Activated CD8-positive, alpha-beta T cell treated with anti-CD3 and anti-CD28 coated beads, Interleukin-2, amount 10 ng/mL, durations not matched to agents 7 days and 5 days (primary cell): ENCODE data around the gene ADAM33. TPM values are rescaled to one million over a fixed set of nuclear protein-coding genes. Genes with fewer than 3 reads are reported as not detected.

Experiments used
- ATAC-seq: fragments of 150-1000 bp; cut with Tn5 transposase; one replicate; pipeline ENCODE4 v1.10.0; 2021; ENCODE audit warnings: moderate library complexity
- CTCF ChIA-PET: fragments of 350-600 bp; sonication (Branson Sonifier 250); formaldehyde crosslinking; loops from one replicate; lab custom pipeline; 2021; ENCODE audit warnings: antibody characterized with exemption; lab: Charles Lee
- POLR2A ChIA-PET: fragments of 350-600 bp; sonication (Branson Sonifier 250); formaldehyde crosslinking; loops from one replicate; lab custom pipeline; 2021; ENCODE audit warnings: antibody characterized with exemption; lab: Charles Lee
- DNase-seq: peaks from one replicate; pipeline ENCODE4 v3.0.0-alpha.2; 2020
- H3K27ac Mint-ChIP-seq: one replicate; pipeline ENCODE4 v1.8.0; 2021; ENCODE audit warnings: mild to moderate bottlenecking, mixed read lengths
- H3K27me3 Mint-ChIP-seq: one replicate; pipeline ENCODE4 v1.8.0; 2021; ENCODE audit warnings: low read depth, mixed read lengths
- H3K36me3 Mint-ChIP-seq: one replicate; pipeline ENCODE4 v1.8.0; 2021; ENCODE audit warnings: low read depth, mixed read lengths
- H3K4me1 Mint-ChIP-seq: one replicate; pipeline ENCODE4 v1.8.0; 2021; ENCODE audit warnings: low read depth, mixed read lengths
- H3K4me3 Mint-ChIP-seq: one replicate; pipeline ENCODE4 v1.8.0; 2021; ENCODE audit warnings: mild to moderate bottlenecking, mixed read lengths
- H3K9me3 Mint-ChIP-seq: one replicate; pipeline ENCODE4 v1.8.0; 2022; ENCODE audit warnings: mixed read lengths; ENCODE audit not compliant: insufficient read depth
- total RNA-seq, 2 experiments: library from RNA; stranded (reverse); gene quantifications; one replicate each; pipeline ENCODE4 v1.2.3, GENCODE V29; 2021

The ADAM33 gene, protein sequence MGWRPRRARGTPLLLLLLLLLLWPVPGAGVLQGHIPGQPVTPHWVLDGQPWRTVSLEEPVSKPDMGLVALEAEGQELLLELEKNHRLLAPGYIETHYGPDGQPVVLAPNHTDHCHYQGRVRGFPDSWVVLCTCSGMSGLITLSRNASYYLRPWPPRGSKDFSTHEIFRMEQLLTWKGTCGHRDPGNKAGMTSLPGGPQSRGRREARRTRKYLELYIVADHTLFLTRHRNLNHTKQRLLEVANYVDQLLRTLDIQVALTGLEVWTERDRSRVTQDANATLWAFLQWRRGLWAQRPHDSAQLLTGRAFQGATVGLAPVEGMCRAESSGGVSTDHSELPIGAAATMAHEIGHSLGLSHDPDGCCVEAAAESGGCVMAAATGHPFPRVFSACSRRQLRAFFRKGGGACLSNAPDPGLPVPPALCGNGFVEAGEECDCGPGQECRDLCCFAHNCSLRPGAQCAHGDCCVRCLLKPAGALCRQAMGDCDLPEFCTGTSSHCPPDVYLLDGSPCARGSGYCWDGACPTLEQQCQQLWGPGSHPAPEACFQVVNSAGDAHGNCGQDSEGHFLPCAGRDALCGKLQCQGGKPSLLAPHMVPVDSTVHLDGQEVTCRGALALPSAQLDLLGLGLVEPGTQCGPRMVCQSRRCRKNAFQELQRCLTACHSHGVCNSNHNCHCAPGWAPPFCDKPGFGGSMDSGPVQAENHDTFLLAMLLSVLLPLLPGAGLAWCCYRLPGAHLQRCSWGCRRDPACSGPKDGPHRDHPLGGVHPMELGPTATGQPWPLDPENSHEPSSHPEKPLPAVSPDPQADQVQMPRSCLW
- not detected for total RNA-seq

DNA sequence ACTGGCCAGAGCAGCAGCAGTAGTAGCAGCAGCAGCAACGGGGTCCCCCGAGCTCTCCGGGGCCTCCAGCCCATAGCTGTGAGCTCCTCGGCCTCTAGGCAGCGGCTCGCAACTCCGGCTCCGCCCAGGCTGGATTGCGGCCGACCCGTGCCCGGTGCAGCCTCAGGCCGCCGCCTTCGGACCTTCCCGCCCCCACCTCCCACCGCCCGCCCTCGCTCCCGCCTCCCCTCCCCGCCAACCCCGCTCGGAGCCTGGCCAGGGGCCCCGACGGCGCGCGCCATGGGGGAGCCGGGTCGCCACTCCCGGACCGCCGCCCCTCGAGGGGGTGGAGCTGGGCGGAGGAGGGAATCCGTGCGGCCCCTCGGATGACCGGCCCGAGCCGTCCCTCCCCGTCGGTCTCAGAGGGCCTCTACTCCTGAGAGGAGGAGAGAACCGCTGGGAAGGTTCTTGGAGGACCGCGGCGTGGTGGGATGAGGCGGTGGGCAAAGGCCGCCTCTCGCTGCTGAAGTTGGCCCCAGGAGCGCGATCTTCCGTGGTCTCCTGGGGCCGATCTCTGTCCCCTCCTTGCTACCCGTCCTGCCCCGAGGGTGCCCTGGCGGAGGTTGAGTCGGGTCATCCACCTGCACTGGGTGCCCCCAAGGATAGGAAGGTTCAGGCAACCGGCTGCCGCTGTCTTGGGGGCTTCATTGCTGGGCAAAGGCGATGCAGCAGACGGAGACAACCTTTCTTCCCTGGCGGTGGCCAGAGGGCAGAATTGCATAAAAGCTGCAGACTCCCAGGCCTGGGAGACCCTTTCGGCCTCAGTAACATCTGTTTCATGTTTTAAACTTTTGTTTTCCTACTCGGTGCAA, at the start of gene ADAM33:
Gene ADAM33 (minus strand): TSS at position 80 of the 851 bp plus-strand sequence. CDS start 6 bp downstream, at position 74.
- CTCF ChIA-PET: interaction anchor here (0.8 kb wide), 1 partner anchor 86 kb away, joined by 5 read pairs; the partner anchor contains the start of gene ADISSP
- DNase-seq: no peak
- Mint-ChIP-seq H3K36me3 (no peaks in the 10 kb centered on the region), H3K9me3 (no peaks in the 10 kb centered on the region), H3K4me1 (no peaks in the 10 kb centered on the region), H3K27me3 (peaks cover 56% of the 10 kb centered on the region), H3K27ac (no peak within 1 kb of the TSS), H3K4me3 (no peak within 1 kb of the TSS)
- POLR2A ChIA-PET: no interaction called here
- ATAC-seq: no peak

- Mint-ChIP-seq H3K9me3 (no peaks in the 10 kb centered on the region), H3K36me3 (no peaks in the 10 kb centered on the region), H3K27ac (no peak overlapping the region), H3K4me1 (peaks cover 4% of the 10 kb centered on the region), H3K27me3 (peaks cover 45% of the 10 kb centered on the region), H3K4me3 (no peak overlapping the region)
- ATAC-seq: no peak
- DNase-seq: no peak
- ChIA-PET POLR2A (no interaction called here), CTCF (interaction anchor here (1.2 to 1.6 kb wide), 3 partner anchors 20 to 54 kb away, joined by 3 to 7 read pairs (median 4); no protein-coding TSS in a partner anchor)
Observed at GRCh38 chr20:3730803-3731672, 49.2 kb upstream of the ADAM33 start.

DNA sequence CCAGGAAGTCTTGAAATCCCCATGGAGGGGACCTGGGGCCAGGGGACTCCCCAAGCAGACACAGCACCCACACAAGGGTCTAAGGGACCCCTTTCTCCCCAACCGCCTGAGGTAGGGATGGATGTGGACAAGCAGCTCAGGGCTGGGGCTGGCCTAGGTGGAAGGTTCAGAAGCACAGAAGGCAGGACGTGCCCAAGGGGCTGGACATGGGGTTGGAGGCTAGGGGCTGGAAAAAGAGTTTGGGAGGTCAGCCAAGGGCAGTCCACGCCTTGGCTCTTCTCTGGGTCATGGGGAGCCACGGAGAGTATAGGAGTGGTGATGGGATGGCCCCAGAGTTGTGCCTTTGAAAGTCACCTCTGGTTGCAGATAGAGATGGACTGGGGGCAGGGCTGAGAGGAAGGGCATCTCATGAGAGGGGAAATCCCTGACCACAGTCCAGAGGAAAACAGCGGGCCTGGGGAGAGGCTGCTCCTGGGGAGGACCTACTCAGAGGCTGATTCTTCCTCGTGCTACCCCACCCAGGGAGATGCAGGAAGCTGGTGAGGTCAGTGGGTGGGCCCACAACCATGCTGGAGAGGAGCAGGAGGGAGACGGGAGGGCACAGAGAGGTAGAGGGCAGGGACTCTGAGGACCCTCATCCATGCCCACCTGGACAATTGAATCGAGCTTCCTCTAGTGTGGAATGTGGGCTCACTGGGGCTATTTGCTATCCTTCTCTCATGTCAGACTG, 48.2 kb upstream of the ADAM33 start:
- DNase-seq (no peak), ATAC-seq (no peak)
- ChIA-PET POLR2A (interaction anchor here (0.7 kb wide), 1 partner anchor 92 kb away, joined by 3 read pairs; no protein-coding TSS in a partner anchor), CTCF (interaction anchor here (1.3 kb wide), 1 partner anchor 19 kb away, joined by 4 read pairs; no protein-coding TSS in a partner anchor)
- Mint-ChIP-seq H3K4me3 (no peak overlapping the region), H3K27me3 (peaks cover 40% of the 10 kb centered on the region), H3K36me3 (no peaks in the 10 kb centered on the region), H3K9me3 (no peaks in the 10 kb centered on the region), H3K4me1 (peaks cover 4% of the 10 kb centered on the region), H3K27ac (no peak overlapping the region)

- H3K27ac Mint-ChIP-seq: no peak overlapping the region
- no peak overlapping the region for H3K4me3 Mint-ChIP-seq
- no peaks in the 10 kb centered on the region for H3K36me3 Mint-ChIP-seq
- ChIA-PET POLR2A (no interaction called here), CTCF (no interaction called here)
- no peak for ATAC-seq
- H3K27me3 Mint-ChIP-seq: peaks cover 39% of the 10 kb centered on the region
- DNase-seq: no peak
- H3K4me1 Mint-ChIP-seq: peaks cover 4% of the 10 kb centered on the region
- H3K9me3 Mint-ChIP-seq: no peaks in the 10 kb centered on the region
Observed at GRCh38 chr20:3729378-3729777, 47.6 kb upstream of the ADAM33 start.

DNA sequence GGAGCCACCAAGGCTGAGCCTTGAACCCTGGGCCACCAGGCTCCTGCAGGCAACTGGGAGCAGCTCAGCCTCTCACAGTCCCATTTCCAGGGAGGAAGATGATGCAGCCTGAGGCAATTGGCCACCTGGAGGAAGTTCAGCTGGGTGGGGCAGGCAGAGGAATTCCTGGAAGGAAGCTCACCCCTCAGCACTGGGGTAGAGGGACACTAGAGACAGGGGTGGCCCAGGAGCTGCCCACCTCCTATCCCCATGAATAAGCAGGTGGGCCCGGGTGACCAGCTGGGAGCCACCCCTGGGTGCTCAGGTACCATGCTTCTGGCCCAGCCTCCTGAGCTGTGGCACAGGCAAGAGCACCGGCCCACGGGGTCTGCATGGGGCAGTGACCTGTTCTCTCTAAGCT, 47.1 kb upstream of the ADAM33 start:
- Mint-ChIP-seq H3K27me3 (peaks cover 39% of the 10 kb centered on the region), H3K4me1 (peaks cover 4% of the 10 kb centered on the region), H3K4me3 (no peak overlapping the region), H3K9me3 (no peaks in the 10 kb centered on the region), H3K27ac (no peak overlapping the region), H3K36me3 (no peaks in the 10 kb centered on the region)
- no peak for ATAC-seq
- DNase-seq: no peak
- ChIA-PET POLR2A (no interaction called here), CTCF (no interaction called here)

DNA sequence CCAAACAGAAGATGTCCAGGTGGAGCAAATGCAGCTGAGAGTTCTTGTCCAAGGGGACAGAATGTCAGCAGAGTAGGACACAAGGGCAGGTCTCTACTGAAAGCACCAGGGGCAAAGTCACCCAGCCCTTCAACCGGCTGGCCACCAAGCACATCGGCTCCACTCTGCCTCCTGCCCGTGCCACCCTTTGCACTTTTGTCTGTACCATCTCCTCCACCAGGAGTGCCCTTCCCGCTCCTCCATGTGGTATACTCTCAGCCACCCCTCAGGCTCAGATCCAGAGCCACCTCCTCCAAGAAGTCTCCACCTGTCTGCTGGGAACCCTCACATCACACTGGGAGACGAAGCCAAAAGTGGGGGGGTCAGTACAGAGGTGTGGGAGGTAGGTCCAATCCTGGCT, 46.5 kb upstream of the ADAM33 start:
- POLR2A ChIA-PET: no interaction called here
- Mint-ChIP-seq H3K27ac (no peak overlapping the region), H3K36me3 (no peaks in the 10 kb centered on the region)

GRCh38 chr20:3727401-3728021, 45.7 kb upstream of the ADAM33 start:
- no peak overlapping the region for H3K27ac Mint-ChIP-seq
- no peaks in the 10 kb centered on the region for H3K36me3 Mint-ChIP-seq
- DNase-seq (no peak), ATAC-seq (no peak)
- H3K9me3 Mint-ChIP-seq: no peaks in the 10 kb centered on the region
- CTCF ChIA-PET: no interaction called here
- peaks cover 32% of the 10 kb centered on the region for H3K27me3 Mint-ChIP-seq
- peaks cover 4% of the 10 kb centered on the region for H3K4me1 Mint-ChIP-seq
- no peak overlapping the region for H3K4me3 Mint-ChIP-seq
- POLR2A ChIA-PET: interaction anchor here (1.2 kb wide), 1 partner anchor 11 kb away, joined by 3 read pairs; no protein-coding TSS in a partner anchor

More for the DNA sequence above, 46.5 kb upstream of the ADAM33 start:
- no peak overlapping the region for H3K4me3 Mint-ChIP-seq
- DNase-seq: no peak
- peaks cover 4% of the 10 kb centered on the region for H3K4me1 Mint-ChIP-seq
- no peaks in the 10 kb centered on the region for H3K9me3 Mint-ChIP-seq
- CTCF ChIA-PET: no interaction called here
- peaks cover 37% of the 10 kb centered on the region for H3K27me3 Mint-ChIP-seq
- no peak for ATAC-seq

DNA sequence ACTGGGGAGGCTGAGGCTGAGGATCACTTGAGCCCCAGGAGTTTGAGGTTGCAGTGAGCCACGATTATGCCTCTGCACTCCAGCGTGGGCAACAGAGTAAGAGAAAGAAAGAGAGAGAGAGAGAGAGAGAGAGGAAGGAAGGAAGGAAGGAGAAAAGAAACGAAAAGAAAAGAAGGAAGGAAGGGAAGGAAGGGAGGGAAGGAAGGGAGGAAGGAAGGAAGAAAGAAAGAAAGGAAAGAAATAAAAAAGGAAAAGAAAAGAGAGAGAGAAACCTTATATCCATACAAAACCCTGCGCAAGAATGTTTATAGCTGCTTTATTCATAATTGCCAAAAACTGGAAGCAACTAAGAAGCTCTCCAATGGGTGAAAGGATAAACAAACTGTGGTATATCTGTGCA, 42.5 kb upstream of the ADAM33 start:
- DNase-seq (no peak), ATAC-seq (no peak)
- POLR2A ChIA-PET: interaction anchor here (0.8 kb wide), 1 partner anchor 58 kb away, joined by 4 read pairs; no protein-coding TSS in a partner anchor
- Mint-ChIP-seq H3K27me3 (peaks cover 29% of the 10 kb centered on the region), H3K27ac (no peak overlapping the region), H3K36me3 (no peaks in the 10 kb centered on the region), H3K9me3 (no peaks in the 10 kb centered on the region), H3K4me1 (peaks cover 11% of the 10 kb centered on the region), H3K4me3 (no peak overlapping the region)
- CTCF ChIA-PET: interaction anchor here (1.0 to 2.0 kb wide), 2 partner anchors 16 to 161 kb away, joined by 4 to 5 read pairs; no protein-coding TSS in a partner anchor

GRCh38 chr20:3723284-3723683, 41.5 kb upstream of the ADAM33 start:
- POLR2A ChIA-PET: no interaction called here
- DNase-seq: no peak
- H3K36me3 Mint-ChIP-seq: no peaks in the 10 kb centered on the region
- H3K27ac Mint-ChIP-seq: no peak overlapping the region
- no peak overlapping the region for H3K4me3 Mint-ChIP-seq
- H3K4me1 Mint-ChIP-seq: peaks cover 11% of the 10 kb centered on the region
- CTCF ChIA-PET: no interaction called here
- no peaks in the 10 kb centered on the region for H3K9me3 Mint-ChIP-seq
- peaks cover 28% of the 10 kb centered on the region for H3K27me3 Mint-ChIP-seq
- ATAC-seq: no peak

DNA sequence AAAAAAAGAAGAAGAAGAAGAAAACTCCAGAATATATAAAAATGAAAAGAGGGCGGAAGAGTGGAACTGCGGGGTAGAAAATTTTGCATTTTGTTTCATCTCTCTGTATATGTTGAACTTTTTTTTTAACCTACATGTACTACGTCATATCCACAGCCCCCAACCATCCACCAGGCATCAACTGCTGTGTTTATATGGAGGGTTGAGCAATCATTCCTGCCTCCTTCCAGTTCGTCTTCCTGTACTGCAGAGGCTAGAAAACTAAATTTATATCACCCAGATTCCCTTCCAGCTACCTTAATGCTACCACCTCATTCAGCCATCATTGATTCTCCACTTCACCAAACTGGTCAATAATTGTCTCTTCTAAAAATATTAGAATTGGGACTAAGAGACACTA, 40.1 kb upstream of the ADAM33 start:
- POLR2A ChIA-PET: no interaction called here
- Mint-ChIP-seq H3K4me3 (no peak overlapping the region), H3K36me3 (no peaks in the 10 kb centered on the region), H3K27ac (no peak overlapping the region), H3K4me1 (peaks cover 11% of the 10 kb centered on the region), H3K27me3 (peaks cover 22% of the 10 kb centered on the region), H3K9me3 (no peaks in the 10 kb centered on the region)
- DNase-seq (no peak), ATAC-seq (no peak)
- CTCF ChIA-PET: no interaction called here
